Suppressor macrophage treated with lipopolysaccharide for 4 hours (primary cell): ENCODE data around the gene AHCYL1.
"Not testable (repeated sequence)": the region's sequence is repeated elsewhere in the genome, so short reads cannot be mapped to it uniquely, and the experiment has no call there.

ENCODE experiments used
- DNase-seq: peaks from one replicate; pipeline ENCODE4 v3.0.0-alpha.2; 2020

AHCYL1 gene

DNA sequence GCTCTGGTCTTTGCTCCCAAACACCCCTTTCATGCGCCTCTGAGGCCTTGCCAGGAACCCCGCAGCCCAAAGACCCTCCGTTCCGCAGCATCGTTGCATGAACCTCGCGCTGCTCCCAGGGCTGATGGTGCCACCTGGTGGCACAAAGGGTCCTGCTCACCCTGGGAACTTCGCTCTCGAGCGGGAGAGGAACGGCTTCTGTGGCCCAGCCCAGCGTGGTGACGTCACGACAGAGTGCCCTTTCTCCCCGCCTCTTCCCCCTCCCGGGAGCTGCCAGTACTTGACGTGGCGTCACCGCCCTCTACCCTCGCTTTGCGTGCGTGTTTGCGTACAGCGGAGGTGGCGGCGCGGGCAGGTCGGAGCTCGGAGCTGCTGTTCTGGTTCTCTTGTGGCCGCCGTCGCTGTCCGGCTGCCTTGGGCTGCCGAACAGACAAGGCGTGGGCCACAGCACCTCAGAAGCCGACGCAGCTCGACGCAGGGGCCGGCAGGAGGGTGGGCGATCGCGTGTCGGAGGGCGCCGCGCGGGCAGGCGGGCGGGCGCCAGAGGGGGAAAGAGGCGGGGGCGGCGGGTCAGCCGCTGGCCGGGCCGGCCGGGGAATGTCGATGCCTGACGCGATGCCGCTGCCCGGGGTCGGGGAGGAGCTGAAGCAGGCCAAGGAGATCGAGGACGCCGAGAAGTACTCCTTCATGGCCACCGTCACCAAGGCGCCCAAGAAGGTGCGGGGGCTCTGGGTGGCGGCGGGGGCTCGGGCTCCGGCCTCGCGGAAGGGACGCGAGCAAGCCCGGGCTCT lies at the start of gene AHCYL1:
AHCYL1 (plus strand) TSS at position 310 of the 791 bp plus-strand sequence; CDS start at position 598, 288 bp downstream.
- peak; percentile 100 for DNase-seq

GRCh38 chr1:109935451-109935900 lies 49.1 kb upstream of the AHCYL1 start:
- DNase-seq, result no peak

GRCh38 chr1:109937738-109938137 lies 46.8 kb upstream of the AHCYL1 start:
- no peak for DNase-seq

DNA sequence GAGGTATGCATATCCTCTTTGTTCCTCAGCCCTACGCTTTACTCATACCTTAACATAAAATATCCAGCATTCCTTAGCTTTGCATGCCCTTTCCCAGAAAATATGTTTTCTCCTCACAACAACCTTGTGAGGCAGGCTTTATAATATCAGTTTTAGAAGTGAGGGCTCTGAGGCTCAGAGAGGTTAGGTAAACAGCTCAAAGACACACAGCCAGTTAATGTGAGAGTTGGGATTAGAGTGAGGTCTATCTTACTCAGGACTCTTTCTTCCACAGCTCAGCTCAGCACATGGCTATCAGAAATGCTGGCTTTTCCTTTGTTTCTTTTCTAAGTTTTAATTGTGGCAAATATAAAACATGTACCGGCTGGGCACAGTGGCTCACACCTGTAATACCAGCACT lies 46.0 kb upstream of the AHCYL1 start:
- DNase-seq, result no peak

DNA sequence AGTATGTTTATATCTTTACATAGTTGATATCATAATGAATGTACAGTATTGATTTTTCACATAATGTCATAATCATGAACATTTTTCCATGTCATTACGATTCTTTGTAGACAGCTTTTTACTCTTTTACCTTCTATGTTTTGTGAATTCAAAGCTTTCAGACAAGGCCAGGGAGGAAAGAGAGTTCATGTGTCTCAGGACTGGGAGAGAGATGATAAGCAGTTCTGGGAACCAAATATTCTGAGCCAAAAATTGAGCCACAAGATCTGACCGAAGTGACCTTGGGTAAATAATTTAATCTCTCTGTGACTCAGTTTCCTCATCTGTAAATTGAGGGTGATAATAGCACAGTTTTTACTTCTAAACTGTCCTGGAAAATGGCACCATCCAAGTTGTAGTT lies 42.1 kb upstream of the AHCYL1 start:
- DNase-seq, result no peak

- DNase-seq, result no peak
Observed at GRCh38 chr1:109944541-109944940, 40.0 kb upstream of the AHCYL1 start.

- DNase-seq, result peak; percentile 35
Observed at GRCh38 chr1:109946511-109946910, 38.1 kb upstream of the AHCYL1 start.

GRCh38 chr1:109947582-109948284 lies 36.8 kb upstream of the AHCYL1 start:
- DNase-seq, result peak; percentile 37

DNA sequence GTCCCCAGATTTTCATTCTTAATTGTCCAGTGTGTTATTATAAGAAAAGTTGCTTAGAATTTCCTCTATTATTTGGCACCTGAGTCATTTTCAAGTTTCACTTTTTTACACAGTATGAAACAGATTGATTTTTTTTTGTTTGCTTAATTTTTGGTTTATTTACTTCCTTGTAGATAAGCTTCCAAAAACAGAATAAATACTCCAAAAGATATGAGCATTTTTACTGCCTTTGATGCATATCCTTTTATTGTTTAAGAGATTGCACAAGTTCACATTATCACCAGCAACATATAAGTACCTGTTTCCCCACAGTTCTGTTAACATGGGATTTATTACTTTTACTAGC lies 36.3 kb upstream of the AHCYL1 start:
- no peak for DNase-seq

DNA sequence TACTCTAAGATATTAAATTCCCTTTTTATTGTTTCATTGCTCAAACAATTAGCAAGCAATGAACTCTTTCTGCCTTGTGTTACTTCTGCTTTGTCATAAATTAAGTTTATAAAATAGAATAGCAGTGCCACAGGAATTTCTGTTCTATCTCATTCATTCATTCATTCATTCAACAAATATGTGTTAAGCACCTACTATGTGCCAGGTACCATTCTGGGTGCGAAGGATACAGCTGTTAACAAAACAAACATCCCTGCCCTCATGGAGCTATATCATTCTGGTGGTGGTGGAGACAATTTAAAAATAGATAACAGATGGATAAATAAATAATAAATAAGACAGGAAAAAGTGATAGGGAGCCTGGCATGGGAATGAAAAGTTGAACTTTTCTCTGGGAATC lies 34.5 kb upstream of the AHCYL1 start:
- no peak for DNase-seq

- no peak for DNase-seq
Observed at GRCh38 chr1:109950509-109950908, 34.1 kb upstream of the AHCYL1 start.

- not testable (repeated sequence) for DNase-seq
Observed at GRCh38 chr1:109951501-109951900, 33.1 kb upstream of the AHCYL1 start.

- peak; percentile 31 for DNase-seq
Observed at GRCh38 chr1:109954041-109954512, 30.5 kb upstream of the AHCYL1 start.

- no peak for DNase-seq
Observed at GRCh38 chr1:109959632-109959973, 25.0 kb upstream of the AHCYL1 start.

GRCh38 chr1:109959974-109960744 lies 24.4 kb upstream of the AHCYL1 start:
- DNase-seq, result no peak

- no peak for DNase-seq
Observed at GRCh38 chr1:109960745-109961094, 23.8 kb upstream of the AHCYL1 start.

- no peak for DNase-seq
Observed at GRCh38 chr1:109963864-109964263, 20.7 kb upstream of the AHCYL1 start.

- DNase-seq, result no peak
Observed at GRCh38 chr1:109969146-109969829, 15.3 kb upstream of the AHCYL1 start.

DNA sequence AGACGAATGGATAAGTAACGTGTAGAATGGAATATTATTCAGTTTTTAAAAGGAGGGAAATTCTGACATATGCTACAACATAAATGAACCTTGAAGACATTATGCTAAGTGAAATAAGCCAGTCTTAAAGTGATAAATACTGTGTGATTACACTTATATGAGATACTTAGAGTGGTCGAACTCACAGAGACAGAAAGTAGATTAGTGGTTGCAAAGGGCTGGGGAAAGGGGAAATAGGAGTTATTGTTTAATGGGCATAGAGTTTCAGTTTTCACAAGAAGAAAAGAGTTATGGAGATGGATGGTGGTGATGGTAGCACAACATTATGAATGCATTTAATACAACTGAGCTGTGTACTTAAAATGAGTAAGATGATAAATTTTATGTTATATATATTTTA lies 14.7 kb upstream of the AHCYL1 start:
- DNase-seq, result no peak

DNA sequence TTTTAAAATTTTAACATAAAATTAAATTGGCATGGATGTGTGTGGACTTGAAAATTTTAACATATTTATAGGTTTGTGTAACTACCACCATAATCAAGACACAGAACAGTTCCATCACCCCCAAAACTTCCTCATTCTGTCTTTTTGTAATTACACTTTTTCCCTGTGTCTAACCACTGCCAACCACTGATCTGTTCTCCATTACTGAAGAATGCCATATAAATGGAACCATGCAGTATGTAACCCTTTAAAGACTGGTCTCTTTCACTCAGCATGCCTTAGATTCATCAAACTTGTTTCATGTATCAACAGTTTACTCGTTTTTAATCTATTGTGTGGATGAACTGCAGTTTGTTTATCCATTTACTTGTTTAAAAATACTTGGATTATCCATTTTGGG lies 13.0 kb upstream of the AHCYL1 start:
- DNase-seq, result no peak

DNA sequence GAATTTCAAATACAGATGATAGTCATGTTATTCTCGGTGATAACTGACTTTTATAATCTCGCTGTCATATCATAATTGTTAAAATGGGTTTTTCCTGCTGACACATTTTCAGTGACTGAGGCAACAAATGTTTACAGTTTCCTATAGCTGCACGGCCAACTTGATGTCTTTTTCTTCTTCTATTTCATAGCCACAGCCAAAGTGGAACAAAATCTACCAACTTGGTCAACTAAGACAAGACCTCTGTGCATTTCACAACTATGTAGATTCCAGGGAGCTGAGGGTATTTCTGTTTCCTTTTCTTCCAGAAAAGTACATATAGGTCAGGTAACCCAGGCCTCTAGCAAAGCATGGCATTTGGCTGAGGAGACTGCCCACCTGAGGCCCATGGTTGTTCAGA lies 10.4 kb upstream of the AHCYL1 start:
- peak; percentile 19 for DNase-seq

DNA sequence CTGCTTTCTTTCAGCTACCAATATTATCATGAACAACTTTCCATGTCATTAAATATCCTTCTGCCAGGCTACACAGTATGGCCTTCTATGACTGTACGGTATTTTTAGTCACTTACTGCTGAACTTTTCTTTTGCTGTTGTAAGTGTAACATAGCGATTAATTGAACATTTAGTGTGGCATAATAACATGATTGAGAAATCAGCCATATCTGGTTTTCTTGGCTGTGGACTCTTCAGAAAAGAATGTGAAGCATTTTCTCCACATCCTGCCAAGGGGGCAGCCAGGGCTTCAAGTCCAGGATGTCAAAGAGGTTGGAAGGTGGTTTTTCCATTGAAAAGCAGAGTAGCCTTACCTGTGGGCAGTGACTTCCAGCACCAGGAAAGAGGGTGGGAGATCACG lies 8.8 kb upstream of the AHCYL1 start:
- no peak for DNase-seq

GRCh38 chr1:109976762-109977161 lies 7.8 kb upstream of the AHCYL1 start:
- DNase-seq, result no peak
